ENCODE results near the gene CCL11. TPM values are rescaled to one million over a fixed set of nuclear protein-coding genes. Genes with fewer than 3 reads are reported as not detected.

CCL11 gene
- total RNA-seq, 6 experiments from 2014 or later, result 0.55 TPM; not detected in 5

- 47% methylated on average over 7 of the region's 8 CpGs for WGBS (ENCODE audit: insufficient coverage, low coverage, low lambda C conversion rate, missing lambda C conversion rate)
- peak overlapping the region in 1 of 3 donors; percentile 18 for H3K27ac ChIP-seq
- no peak for DNase-seq
Observed at GRCh38 chr17:34242587-34243363, 42.8 kb upstream of the CCL11 start.

GRCh38 chr17:34243364-34244320 is 41.9 kb upstream of the CCL11 start:
- Histone ChIP-seq H3K27ac (peak overlapping the region in 1 of 3 donors; percentile 18), H3K4me3 (no peak overlapping the region), H3K36me3 (no peaks in the 10 kb centered on the region), H3K9me3 (no peaks in the 10 kb centered on the region), H3K27me3 (no peaks in the 10 kb centered on the region), H3K4me1 (peaks cover 0 to 16% (median 0%) of the 10 kb centered on the region in 4 donors)
- no peak for DNase-seq
- WGBS (ENCODE audit: insufficient coverage, low coverage, low lambda C conversion rate, missing lambda C conversion rate), result 59% methylated on average over 7 of the region's 7 CpGs
- intact Hi-C loops (cut with DNase I), result no loop called here
- ATAC-seq, result peak in 1 of 4 donors; percentile 13
- TF ChIP-seq, protein P1, sequence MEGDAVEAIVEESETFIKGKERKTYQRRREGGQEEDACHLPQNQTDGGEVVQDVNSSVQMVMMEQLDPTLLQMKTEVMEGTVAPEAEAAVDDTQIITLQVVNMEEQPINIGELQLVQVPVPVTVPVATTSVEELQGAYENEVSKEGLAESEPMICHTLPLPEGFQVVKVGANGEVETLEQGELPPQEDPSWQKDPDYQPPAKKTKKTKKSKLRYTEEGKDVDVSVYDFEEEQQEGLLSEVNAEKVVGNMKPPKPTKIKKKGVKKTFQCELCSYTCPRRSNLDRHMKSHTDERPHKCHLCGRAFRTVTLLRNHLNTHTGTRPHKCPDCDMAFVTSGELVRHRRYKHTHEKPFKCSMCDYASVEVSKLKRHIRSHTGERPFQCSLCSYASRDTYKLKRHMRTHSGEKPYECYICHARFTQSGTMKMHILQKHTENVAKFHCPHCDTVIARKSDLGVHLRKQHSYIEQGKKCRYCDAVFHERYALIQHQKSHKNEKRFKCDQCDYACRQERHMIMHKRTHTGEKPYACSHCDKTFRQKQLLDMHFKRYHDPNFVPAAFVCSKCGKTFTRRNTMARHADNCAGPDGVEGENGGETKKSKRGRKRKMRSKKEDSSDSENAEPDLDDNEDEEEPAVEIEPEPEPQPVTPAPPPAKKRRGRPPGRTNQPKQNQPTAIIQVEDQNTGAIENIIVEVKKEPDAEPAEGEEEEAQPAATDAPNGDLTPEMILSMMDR (IDR thresholded peaks at IDR 0.05), result no peak
- no peak for TF ChIP-seq POLR2A (IDR thresholded peaks at IDR 0.05)

More at GRCh38 chr17:34242587-34243363, 42.8 kb upstream of the CCL11 start:
- ATAC-seq, result peak; percentile 18 to 55 (median 34)
- intact Hi-C loops (cut with DNase I), result no loop called here
- Histone ChIP-seq H3K27me3 (no peaks in the 10 kb centered on the region), H3K36me3 (no peaks in the 10 kb centered on the region), H3K4me3 (no peak overlapping the region), H3K9me3 (no peaks in the 10 kb centered on the region), H3K4me1 (peaks cover 0 to 15% (median 0%) of the 10 kb centered on the region in 4 donors)
- no peak for TF ChIP-seq POLR2A (IDR thresholded peaks at IDR 0.05)
- TF ChIP-seq, protein P1 (IDR thresholded peaks at IDR 0.05), result no peak

- no peak for ATAC-seq
- Histone ChIP-seq H3K27ac (no peak overlapping the region), H3K27me3 (no peaks in the 10 kb centered on the region), H3K4me1 (peaks cover 0 to 16% (median 0%) of the 10 kb centered on the region in 4 donors), H3K9me3 (no peaks in the 10 kb centered on the region), H3K4me3 (no peak overlapping the region), H3K36me3 (no peaks in the 10 kb centered on the region)
- no peak for DNase-seq
- intact Hi-C loops (cut with DNase I), result no loop called here
- TF ChIP-seq, protein P1 (IDR thresholded peaks at IDR 0.05), result no peak
- no peak for TF ChIP-seq POLR2A (IDR thresholded peaks at IDR 0.05)
- WGBS (ENCODE audit: insufficient coverage, low coverage, low lambda C conversion rate, missing lambda C conversion rate), result 38% methylated on average over 3 of the region's 6 CpGs
Observed at GRCh38 chr17:34245351-34245905, 40.1 kb upstream of the CCL11 start.

DNA sequence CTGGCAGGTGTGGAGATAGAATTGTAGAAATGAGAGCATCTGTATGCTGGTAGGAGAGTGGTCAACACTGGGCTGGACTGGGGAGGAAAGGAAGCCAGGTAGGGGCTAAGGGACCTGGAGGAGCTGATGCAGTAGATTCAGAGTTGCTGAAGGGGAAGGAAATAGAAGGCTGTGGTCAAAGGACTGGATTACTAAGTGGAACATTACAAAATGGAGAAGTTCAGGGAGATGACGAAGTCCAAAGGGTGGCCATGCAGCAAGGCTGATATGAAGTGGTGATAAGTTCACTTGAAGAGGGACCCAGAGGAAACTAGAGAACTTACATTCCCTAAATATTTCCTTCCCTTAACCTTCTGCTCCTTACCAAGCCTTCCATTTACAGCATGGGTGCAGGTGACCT is 39.1 kb upstream of the CCL11 start:
- ATAC-seq (peak; percentile 27 to 59 (median 53)), DNase-seq (no peak)
- Histone ChIP-seq H3K36me3 (no peaks in the 10 kb centered on the region), H3K27me3 (no peaks in the 10 kb centered on the region), H3K9me3 (no peaks in the 10 kb centered on the region), H3K27ac (no peak overlapping the region), H3K4me1 (peaks cover 0 to 15% (median 0%) of the 10 kb centered on the region in 4 donors), H3K4me3 (no peak overlapping the region)
- TF ChIP-seq POLR2A (IDR thresholded peaks at IDR 0.05), result no peak
- TF ChIP-seq, protein P1 (IDR thresholded peaks at IDR 0.05), result no peak
- intact Hi-C loops (cut with DNase I), result no loop called here
- WGBS (ENCODE audit: insufficient coverage, low coverage, low lambda C conversion rate, missing lambda C conversion rate), result 46% methylated on average over 1 of the region's 1 CpG
